GM18520 (cell line): ENCODE results near the gene PLLP.

Experiments used
- ATAC-seq: cut with Tn5 transposase; IDR thresholded peaks from one replicate; pipeline ENCODE4 v1.9.1; 2021; ENCODE audit not compliant: unreplicated experiment

Gene PLLP

DNA sequence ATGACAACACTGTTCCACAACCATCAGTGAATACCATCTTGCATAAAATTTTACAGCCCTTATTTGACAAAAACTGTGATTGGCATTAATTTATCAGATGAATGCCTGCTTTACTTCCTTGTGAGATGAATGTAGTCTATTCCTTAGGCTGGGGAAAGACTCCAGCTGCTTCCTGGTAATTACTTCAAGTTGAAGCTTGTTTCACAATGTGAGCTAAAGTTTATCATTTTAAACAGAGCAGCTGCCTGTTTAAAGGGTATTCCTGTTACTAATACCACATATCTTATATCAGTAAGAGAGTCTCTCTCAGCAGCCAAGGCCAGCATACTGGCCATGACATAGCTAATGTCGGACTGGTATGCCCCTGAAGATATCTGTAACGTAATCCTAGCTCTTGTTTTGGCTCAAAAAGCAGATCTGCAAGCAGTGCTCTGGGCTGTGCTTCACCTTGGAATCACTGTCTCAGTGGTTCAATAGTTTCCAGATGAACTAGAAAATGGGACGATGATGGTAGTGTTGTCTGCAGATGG lies 52.6 kb downstream of the PLLP start:
- no peak for ATAC-seq

- ATAC-seq: no peak
Measured at GRCh38 chr16:57229079-57229478, 55.4 kb downstream of the PLLP start.

DNA sequence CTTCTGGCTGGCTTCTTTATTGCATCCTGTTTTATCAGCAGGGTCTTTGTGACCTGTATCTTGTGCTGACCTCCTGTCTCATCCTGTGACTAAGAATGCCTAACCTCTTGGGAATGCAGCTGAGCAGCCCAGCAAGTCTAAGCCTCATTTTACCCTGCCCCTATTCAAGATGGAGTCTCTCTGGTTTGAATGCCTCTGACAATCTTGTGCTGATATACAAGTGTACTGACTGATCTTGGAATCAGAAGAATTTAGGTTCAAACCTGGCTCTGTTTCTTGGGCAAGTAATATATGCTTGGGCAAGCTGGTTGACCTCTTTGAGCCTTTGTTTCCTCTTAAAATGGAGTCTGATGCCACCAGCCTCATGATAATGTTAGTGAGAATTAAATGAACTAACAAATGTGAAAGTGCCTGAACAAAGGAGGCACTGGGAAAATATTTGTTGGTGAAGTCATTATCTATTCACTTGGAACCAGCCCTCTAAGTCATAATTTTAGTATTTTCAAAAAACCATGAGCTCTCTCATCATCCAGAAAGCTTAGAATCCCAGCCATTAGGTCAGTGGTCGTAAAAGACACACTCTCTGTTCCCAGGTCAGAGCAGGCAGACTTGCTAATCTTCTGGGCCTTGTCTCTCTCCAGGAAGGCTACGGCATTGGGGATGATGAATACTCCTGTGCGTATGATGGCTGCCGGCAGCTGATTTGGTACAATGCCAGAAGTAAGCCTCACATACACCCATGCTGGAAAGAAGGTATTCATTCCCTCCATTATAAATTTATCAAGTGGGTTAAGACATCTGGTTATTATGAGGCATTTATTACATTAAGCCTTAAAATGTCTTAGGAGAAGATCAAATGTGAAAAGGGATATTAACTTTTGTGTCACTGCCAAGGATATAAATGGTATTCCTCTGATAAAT lies 57.5 kb downstream of the PLLP start:
- no peak for ATAC-seq

GRCh38 chr16:57225978-57226377 lies 58.5 kb downstream of the PLLP start:
- no peak for ATAC-seq

GRCh38 chr16:57224651-57225335 lies 59.7 kb downstream of the PLLP start:
- ATAC-seq: no peak

DNA sequence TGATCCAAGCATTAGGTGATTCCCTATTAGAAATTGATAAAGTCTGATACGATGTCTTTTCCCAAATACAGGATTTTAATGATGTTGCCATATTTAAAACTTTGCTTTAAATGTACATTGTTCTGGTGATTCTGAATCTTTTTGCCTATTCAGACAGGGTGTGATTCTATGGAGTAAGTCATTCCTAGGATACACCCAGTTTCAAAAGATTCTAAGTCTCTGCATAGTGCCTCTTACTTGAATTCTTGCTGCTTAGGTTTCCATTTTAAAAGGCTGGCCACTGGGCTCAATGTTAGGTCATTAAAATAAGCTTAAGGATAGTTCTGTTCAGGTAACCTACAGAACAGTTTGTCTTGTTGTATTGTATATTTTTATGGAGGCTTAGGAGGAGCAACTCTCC lies 61.4 kb downstream of the PLLP start:
- no peak for ATAC-seq

DNA sequence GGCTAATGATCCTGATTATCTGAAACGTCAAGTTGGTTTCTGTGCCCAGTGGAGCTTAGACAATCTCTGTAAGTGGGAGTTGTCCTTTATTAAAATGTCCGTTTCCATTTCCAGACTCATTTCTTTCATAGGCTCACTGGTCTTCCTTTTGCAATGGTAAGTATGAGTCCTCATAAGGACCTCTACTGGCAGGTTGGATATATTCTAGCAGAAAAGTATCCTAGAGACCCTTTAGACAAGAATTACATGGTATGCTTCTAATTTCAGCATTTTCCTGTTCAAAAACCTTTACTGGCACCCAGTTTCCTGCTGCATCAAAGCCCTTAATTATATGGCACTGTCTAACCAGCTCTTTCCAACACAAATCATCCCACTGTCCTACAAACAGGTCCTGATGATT lies 67.5 kb downstream of the PLLP start:
- no peak for ATAC-seq

DNA sequence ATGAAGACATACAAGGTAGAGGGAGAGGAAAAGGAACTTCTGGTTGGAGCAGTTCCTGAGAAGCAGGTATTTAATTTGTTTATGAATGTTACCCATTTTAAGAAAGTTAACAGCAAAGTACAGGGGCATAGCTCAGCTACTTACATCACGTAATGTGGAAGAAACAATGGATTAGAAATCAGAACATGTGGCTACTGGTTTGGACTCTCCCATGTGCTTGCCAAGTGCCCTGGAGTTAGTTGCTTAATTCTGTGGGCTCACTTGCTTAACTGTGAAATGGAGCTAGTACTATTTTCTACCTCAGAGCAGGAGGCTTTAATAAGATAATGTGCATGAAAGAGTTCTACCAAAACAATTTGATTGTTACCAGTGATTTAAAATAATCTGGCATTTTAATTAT lies 71.0 kb downstream of the PLLP start:
- ATAC-seq: no peak

DNA sequence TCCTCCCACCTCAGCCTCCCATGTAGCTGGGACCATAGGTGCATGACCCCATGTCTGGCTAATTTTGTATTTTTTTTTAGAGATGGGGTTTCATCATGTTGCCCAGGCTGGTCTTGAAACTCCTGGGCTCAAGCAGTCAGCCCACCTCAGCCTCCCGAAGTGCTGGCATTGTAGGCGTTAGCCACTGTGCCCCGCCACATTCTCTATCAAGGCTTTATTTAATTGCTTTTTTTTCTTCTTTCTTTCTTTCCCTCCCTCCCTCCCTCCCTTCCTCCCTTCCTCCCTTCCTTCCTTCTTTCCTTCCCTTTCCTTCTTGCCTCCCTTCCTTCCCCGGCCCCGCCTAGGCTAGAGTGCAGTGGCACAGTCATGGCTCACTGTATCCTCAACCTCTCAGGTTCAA lies 74.7 kb downstream of the PLLP start:
- ATAC-seq: no peak

- no peak for ATAC-seq
Measured at GRCh38 chr16:57208926-57209325, 75.5 kb downstream of the PLLP start.
